Measurements from ENCODE around the gene USP9X.

DNA sequence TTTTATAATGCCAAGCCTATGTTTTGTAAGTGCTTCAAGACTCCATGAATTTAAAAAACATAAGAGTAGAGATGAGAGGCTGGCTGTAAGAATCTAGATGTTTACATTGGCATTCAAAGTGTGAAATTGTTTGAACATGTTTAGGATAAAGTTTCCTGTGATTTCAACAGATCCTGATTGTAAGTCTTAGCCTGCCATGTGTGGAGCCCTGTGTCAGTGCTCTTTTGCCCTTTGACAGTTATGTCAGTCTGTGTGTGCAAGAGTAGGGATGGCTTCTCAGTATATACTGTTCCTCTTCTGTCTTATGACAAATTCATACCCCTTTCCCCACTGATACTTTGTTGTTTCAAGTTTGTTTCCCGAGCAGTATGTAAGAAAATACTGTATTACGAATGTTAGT lies 68.2 kb downstream of the USP9X start:
- TF ChIP-seq YY1 (IDR thresholded peaks at IDR 0.05; ENCODE audit: low read depth) = no peak
- TF ChIP-seq, protein P1, sequence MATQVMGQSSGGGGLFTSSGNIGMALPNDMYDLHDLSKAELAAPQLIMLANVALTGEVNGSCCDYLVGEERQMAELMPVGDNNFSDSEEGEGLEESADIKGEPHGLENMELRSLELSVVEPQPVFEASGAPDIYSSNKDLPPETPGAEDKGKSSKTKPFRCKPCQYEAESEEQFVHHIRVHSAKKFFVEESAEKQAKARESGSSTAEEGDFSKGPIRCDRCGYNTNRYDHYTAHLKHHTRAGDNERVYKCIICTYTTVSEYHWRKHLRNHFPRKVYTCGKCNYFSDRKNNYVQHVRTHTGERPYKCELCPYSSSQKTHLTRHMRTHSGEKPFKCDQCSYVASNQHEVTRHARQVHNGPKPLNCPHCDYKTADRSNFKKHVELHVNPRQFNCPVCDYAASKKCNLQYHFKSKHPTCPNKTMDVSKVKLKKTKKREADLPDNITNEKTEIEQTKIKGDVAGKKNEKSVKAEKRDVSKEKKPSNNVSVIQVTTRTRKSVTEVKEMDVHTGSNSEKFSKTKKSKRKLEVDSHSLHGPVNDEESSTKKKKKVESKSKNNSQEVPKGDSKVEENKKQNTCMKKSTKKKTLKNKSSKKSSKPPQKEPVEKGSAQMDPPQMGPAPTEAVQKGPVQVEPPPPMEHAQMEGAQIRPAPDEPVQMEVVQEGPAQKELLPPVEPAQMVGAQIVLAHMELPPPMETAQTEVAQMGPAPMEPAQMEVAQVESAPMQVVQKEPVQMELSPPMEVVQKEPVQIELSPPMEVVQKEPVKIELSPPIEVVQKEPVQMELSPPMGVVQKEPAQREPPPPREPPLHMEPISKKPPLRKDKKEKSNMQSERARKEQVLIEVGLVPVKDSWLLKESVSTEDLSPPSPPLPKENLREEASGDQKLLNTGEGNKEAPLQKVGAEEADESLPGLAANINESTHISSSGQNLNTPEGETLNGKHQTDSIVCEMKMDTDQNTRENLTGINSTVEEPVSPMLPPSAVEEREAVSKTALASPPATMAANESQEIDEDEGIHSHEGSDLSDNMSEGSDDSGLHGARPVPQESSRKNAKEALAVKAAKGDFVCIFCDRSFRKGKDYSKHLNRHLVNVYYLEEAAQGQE (IDR thresholded peaks at IDR 0.05; ENCODE audit: low read depth) = no peak
- no peak for TF ChIP-seq CREB1 (IDR thresholded peaks at IDR 0.05; ENCODE audit: low read depth)
- TF ChIP-seq RAD21 (IDR thresholded peaks at IDR 0.05; ENCODE audit: low read depth) = no peak
- no peak for TF ChIP-seq EP300 (IDR thresholded peaks at IDR 0.05; ENCODE audit: borderline replicate concordance)
- TF ChIP-seq NFIC (IDR thresholded peaks at IDR 0.05) = no peak
- TF ChIP-seq FOXM1 (IDR thresholded peaks at IDR 0.05; ENCODE audit: borderline replicate concordance, low read depth) = no peak
- TF ChIP-seq, protein P2, sequence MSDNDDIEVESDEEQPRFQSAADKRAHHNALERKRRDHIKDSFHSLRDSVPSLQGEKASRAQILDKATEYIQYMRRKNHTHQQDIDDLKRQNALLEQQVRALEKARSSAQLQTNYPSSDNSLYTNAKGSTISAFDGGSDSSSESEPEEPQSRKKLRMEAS (IDR thresholded peaks at IDR 0.05) = no peak
- no peak for TF ChIP-seq EGR1 (IDR thresholded peaks at IDR 0.05)
- TF ChIP-seq CEBPB (IDR thresholded peaks at IDR 0.05) = no peak
- no peak for TF ChIP-seq TCF12 (IDR thresholded peaks at IDR 0.05; ENCODE audit: low read depth)
- no peak for TF ChIP-seq TAF1 (IDR thresholded peaks at IDR 0.05; ENCODE audit: low read depth)
- TF ChIP-seq, protein P3, sequence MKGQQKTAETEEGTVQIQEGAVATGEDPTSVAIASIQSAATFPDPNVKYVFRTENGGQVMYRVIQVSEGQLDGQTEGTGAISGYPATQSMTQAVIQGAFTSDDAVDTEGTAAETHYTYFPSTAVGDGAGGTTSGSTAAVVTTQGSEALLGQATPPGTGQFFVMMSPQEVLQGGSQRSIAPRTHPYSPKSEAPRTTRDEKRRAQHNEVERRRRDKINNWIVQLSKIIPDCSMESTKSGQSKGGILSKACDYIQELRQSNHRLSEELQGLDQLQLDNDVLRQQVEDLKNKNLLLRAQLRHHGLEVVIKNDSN (IDR thresholded peaks at IDR 0.05) = no peak
- TF ChIP-seq TEAD4 (IDR thresholded peaks at IDR 0.05) = no peak

All from Ishikawa (cell line).